G401.6 (cell line): ENCODE data around the gene PIM3.

Source experiments
- FAIRE-seq: peaks from 2 replicates; lab custom pipeline; 2012; peaks lifted over from hg19 to GRCh38; lab: Jason Lieb, UNC

PIM3 gene

DNA sequence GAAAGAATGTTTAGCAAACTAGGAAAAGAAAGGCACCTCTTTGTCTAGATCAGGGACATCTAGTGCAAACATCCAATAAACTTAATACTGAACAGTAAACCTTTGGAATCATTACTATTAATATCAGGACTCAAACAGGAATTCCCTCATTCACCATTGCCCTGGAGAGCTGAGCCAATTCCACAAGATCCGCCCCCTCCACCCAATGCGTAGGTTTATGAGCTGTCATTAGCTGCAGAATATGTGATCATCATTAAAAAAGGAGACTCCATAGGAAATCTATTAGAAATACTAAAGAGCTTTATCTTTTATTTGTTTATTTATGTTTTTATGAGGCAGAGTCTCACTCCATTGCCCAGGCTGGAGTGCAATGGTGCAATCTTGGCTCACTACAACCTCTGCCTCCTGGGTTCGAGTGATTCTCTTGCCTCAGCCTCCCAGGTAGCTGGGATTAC is 46.5 kb downstream of the PIM3 start:
- FAIRE-seq: no peak

DNA sequence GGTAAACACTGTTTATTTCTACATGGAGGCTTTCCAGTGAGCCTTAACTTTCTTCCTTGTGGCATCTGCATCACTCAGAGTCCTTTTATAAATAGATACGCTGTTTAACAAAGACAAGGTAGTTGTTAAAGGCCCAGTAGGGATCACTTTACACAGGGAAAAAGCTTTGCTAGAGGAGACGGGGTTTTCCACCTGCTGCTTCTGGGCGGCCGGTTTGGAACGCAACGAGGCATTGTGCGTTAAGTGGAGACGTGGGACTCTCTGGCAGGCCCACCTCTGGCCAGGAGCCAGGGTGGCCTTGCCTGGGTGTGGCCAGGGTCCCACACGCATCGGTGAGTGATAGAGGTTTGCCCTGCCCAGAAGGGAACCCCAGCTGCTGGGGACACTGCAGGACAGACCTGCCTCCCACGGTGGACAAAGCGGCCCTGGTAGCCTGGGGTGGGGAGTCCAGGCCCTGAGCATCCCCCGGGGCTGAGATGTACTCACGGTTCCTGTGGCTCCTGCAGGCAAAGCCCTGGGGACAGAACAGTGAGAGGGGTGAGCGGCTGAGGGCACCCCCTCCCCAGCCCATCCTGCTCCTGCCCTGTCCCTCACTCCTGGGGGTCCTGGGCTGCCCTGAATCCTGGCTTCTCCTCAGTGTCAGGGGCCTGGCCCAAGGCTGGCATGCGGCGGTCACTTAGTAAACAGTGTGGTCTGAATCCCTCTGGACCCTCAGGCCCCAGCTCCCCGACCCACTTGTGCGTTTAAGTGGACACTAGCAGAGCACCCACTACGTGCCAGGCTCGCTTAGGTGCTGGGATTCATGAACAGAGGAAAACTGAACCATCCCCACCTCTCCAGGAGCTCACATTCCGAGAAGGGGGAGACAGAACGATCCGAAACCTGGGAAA is 47.8 kb downstream of the PIM3 start:
- FAIRE-seq: no peak

DNA sequence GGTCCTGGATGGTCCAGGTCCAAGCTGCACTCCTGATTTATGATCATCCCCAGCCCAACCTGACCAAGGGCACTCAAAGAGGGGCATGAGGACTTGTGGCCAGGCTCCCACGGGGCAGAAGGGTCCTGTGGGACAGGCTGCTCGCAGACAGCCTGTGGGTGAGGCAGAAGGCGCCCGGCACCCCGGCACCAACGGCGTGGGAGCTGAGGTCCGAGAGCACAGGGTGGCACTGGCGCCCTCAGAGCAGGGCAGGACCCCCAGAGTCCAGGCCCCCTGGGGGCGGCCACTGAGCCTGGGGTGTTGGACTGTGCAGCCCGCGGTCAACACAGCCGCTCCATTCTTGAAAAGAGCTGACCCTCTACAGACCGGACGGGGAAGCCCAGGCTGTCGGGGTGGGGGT is 48.7 kb downstream of the PIM3 start:
- FAIRE-seq: no peak

DNA sequence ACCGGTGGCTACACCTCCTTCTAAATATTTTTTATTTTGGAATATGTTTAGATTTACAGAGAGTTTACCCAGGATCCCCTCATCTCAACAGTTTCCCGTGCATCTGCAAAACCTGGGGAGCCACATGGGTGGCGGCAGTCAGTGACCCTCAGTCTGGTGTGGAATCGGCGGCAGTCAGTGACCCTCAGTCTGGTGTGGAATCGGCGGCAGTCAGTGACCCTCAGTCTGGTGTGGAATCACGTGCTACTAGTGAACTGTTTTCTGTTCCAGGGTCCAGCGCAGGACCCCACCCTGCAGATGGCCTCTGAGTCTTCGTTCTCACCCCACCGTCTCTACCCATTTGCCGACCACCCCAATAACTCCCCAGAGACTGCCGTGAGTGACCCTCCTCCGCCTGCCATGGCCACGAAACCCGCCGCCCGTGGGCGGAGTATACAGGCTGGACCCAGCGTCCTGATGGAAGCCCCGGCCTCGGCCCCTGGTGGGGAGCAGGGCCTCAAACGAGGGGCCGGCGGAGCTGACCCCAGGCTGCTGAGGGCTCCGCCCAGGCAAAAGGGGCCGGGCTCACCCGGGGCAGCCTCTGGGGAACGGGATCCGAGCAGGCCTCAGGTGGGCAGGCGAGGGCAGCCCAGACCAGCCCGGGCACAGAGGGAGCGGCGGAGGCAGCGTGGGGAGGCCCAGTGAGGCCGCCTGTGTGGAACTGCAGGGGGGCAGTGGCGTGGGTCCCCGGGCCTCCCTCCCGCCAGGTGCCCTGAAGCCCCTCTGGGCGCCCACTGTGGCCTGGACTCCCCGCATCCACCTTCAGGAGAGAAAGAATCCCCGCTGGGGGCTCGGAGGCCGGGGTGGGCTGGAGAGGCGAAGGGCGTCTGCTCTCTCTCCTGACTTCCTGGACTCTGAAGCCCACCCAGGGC is 49.4 kb downstream of the PIM3 start:
- FAIRE-seq: no peak

DNA sequence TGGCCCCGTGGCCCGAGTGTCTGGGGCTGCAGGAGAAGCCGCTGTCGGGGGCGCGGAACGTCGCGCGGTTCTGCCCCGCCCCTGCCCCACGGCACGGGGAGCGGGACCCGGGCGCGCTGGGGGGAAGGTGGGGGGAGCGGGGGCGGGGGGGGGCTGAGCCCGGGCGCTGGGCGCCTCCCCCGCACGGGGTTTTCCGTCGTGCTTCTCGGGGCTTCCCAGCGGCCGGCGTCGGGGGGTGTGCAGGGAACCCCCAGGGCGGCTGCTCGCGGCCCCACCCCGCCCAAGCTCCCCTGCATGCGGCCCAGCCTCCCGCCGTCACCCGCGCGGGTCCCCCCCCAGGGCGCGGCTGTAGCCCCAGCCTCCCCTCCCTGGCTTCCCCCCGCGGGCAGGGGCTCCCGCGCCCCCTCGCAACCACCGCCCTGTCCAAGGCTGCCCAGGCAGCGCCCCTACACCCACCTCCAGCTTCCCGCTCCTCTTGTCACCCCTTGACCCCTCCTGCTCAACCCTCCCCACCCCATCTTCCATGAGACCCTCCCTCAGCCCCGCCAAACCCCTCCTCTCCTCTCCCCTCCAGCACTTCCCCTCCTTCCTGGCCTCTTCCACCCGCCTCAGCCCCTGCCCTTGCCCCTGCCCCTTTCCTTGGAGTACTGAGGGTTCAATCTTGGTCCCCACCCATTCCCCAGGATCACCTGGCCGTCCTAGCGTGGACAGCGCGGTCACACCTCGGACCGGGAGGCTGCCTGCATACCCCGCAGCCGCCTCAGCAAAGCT is 50.3 kb downstream of the PIM3 start:
- FAIRE-seq: no peak

DNA sequence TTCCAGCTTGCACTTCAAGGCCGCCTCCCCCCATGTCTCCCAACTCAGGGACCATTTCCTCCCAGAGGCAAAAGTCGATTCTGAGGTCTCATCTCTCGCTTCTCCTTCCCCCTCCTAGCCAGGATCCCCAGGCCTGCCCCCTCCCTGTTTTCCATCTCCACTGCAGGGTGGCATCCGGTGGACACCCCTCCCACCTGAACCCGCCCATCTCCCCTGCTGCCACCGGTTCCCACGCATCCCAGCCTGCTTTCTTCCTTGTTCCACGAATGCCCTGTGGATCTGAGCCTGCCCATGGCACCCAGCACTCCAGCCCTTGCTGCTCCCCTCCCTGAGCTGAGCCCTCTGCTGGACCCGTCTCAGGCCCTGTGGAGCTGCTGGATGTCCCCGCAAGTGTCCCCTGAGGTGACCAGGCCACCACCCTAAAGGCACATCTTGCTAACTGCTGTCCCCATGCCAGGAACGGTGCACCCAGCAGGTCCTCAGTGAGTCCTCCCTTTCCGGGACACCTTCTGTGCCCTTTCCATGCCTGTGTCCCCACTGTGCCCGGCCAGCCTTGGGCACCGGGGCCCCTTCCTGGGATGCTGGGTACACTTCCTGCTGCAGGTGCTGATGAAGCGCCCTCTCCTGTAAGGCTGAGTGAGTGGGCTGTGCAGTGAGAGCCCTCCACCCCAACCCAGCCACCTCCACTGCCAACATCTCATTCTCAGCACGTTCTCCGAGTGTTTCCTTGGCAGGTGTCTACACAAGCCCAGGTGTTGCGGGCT is 51.1 kb downstream of the PIM3 start:
- FAIRE-seq: no peak

DNA sequence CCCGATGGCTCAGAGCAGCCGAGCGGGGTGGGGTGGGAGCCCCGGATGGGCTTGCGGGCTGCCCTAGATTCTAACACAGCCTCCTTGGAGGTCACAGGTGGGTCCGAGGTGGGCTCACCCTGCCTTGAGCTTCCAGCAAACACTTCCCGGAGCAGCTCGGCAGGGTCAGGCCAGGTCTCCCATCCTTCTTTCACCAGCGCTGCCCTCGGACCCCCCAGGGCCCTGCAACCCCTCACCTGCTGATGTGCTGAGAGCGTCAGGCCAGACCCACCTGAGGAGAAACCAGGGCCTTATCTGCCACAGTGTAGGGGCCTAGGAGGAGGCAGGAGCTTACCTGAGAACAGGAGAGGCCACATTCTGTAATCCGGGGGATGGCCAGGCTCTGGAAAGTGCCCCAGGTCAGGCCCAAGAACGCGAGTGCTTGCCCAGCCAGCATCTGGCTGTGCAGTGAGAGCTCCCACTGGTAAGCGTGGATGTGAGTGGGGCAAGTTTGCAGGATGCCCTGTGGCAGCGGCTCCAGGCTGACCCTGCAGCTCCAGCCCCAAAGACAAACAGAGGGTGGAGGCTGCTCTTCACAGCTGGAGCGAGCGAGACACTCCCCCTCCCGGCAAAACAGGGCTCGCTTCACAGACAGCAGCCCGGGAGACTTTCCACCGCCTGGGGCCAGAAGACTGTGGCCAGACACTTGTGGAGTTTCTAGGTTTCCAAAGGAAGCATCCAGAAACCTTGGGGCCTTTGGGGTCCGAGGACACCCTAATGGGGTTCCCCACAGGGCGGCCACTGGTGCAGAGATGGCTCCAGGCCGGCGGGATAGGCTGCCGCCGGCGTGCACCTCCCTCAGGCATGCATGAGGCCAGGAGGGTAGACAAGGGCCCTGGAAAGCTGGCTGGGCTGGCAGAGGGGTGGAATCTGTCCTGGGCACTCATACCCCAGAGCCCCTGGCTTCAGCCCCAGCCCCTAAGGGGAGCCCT is 51.9 kb downstream of the PIM3 start, which contains the start of gene IL17REL:
TSS of gene IL17REL (minus strand) at position 555 of the 971 bp plus-strand sequence. CDS start at position 436, 119 bp downstream.
- FAIRE-seq: no peak
